Endometrium (tissue), 2 donors: Measurements from ENCODE around the gene SMYD1.
A peak's percentile ranks its signal among the peaks of the same experiment; 100 is the strongest.

Experiments
- FAIRE-seq: peaks from 2 replicates; lab custom pipeline; 2012; peaks lifted over from hg19 to GRCh38; lab: Jason Lieb, UNC
- donor health status: control.
- donor health status: control.

SMYD1 gene

DNA sequence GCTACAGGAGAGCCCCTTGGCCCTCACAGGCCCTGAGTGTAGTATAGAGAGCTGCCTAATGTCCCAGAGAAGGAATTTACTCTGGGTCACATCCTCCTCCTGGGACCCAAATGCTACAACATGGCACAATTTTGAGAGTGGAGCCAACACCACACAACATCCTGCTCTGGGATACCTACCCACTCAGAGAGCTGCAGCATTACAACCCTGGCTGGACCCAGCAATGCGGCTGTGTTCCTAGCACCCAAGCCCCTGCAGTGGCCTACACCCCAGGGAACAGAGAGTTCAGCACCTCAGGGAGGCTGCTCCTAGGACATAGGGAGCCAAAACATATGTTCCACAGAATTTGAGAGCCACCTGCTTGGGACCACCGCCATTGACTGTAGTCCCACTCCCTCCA, 79.5 kb downstream of the SMYD1 start:
- no peak for FAIRE-seq

DNA sequence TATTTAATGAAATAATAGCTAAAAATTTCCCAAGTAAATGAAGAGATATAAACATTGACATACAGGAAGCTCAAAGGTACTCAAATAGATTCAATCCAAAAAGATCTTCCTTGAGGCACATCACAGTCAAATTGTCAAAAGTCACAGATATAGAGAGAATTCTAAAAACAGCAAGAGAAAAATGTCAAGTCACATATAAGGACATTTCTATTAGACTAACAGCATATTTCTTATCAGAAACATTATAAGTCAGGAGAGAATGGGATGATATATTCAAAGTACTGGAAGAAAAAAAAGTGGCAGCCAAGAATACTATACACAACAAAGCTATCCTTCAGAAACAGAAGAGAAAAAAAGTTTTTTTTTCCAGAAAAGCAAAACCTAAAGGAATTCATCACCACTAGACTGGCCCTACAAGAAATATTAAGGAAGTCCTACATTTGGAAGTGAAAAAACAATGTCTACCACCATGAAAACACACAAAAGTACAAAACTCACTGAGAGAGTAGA, 81.4 kb downstream of the SMYD1 start:
- FAIRE-seq, result no peak

DNA sequence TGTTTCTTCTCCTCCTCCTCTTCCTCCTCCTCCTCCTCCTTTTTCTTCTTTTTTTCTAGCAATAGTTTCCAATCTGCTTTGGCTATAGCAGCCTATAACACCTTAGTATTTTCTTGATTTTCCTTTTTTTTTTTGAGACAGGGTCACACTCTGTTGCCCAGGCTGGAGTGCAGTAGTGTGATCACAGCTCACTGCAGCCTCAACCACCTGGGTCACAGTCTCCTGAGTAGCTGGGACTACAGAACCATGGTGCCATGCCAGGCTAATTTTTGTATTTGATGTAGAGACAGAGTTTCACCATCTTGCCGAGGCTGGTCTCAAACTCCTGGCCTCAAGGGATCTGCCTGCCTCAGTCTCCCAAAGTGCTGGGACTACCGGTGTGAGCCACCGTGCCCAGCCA, 91.9 kb downstream of the SMYD1 start:
- FAIRE-seq, result no peak

DNA sequence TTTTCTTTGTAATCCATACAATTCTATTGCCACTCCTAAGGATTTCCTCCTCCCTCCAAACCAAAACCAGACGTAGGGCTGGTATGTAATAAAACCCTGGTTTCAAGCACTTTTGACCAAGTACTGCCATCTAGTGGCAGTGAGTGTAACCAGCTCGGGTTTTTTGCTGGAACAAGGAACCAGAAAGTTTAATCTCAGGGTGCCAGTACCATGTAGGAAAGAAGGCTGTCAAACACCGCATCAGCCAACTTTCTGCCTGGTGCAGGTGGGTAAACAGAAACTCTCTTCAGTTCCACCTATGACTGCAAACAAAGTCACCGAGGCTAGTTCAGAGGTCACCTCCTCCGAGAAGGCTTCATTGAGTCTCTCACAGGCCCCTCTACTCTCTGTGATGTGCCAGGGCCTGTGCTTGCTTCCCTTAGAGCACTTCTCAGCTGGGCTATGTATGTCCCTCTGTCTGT, 92.4 kb downstream of the SMYD1 start:
- FAIRE-seq, result peak; percentile 77

DNA sequence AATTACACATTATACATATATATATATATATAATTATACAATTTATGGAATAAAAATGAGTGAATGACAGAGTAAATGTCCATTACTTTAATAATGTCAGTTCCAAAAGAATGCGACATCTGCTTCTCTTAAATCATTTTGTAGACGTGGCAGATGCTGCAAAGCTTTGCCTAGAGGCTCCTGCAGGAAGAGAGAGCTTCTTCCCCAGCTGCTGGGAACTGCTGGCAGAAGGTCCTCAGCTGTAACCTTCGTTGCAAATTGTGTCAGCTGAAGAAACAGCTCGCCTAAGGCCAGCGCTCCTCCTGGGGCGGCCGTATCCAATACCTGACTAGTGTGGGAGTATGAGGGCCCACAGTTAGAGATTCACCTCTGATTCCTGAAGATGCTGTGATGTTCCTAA, 92.9 kb downstream of the SMYD1 start:
- FAIRE-seq, result no peak

DNA sequence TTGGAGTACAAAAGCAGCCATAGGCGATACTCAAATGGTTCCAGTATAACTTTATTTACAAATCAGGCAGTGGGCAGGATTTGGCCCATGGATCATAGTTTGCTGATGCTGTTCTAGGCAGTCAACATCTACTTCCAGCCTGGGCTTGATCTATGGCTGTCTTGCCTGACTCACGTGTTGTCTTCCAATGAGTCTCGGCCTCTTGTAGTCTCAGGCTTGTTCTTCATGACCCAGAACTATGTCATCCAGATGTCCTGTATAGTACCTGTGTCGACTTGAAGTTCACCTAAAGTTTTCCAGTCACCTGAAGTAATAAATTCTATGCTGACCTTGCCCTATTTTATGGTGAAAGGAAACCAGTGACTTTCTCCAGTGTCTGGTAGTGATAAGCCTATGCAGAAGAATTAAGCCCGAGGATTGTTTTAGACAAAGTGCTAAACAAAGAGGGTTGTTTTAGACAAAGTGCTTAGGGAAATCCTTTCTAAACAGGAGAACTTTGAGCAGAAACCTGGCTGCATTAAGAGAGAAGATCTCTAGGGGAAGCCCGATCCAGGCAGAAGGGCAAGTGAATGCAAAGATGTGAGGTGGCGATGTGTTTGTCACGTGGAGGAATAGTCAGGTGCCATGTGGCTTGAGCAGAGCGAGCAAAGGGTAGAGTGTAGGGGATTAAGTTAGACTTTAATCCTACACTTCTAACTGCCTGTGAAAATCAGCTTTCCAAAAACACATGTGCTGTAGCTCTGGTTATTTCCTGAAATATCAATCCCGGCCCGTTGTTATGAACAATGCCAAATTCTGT, 94.0 kb downstream of the SMYD1 start:
- FAIRE-seq, result no peak
